Neuronal stem cell (in vitro differentiated cells): ENCODE measurements around the gene MCEMP1.

Experiments
- DNase-seq: peaks from one replicate; pipeline ENCODE4 v3.0.0-alpha.2; 2013; ENCODE audit warnings: low spot score
- H2AFZ ChIP-seq: one replicate; pipeline ENCODE4 v1.6.1; 2013; ENCODE audit warnings: mild to moderate bottlenecking, low read length, inconsistent platforms
- H2AK5ac ChIP-seq: 2 replicates; pipeline ENCODE4 v1.6.1; 2013; ENCODE audit warnings: low read depth, mild to moderate bottlenecking, inconsistent platforms, low read length, moderate library complexity, mixed read lengths
- H2BK120ac ChIP-seq: 2 replicates; pipeline ENCODE4 v1.6.1; 2013; ENCODE audit warnings: low read depth, mild to moderate bottlenecking, inconsistent platforms, low read length, moderate library complexity, mixed read lengths
- H2BK12ac ChIP-seq: one replicate; pipeline ENCODE4 v1.6.1; 2013; ENCODE audit warnings: low read length, inconsistent platforms
- H2BK15ac ChIP-seq: 2 replicates; pipeline ENCODE4 v1.6.1; 2013; ENCODE audit warnings: mild to moderate bottlenecking, low read length, inconsistent platforms, mixed read lengths
- H2BK5ac ChIP-seq: one replicate; pipeline ENCODE4 v1.6.1; 2013; ENCODE audit warnings: inconsistent platforms, mild to moderate bottlenecking, low read length, moderate library complexity
- H3K14ac ChIP-seq: one replicate; pipeline ENCODE4 v1.6.1; 2013; ENCODE audit warnings: low read length, inconsistent platforms
- H3K18ac ChIP-seq: 2 replicates; pipeline ENCODE4 v1.6.1; 2013; ENCODE audit warnings: low read length, inconsistent platforms
- H3K23ac ChIP-seq: 2 replicates; pipeline ENCODE4 v1.6.1; 2013; ENCODE audit warnings: low read depth, mild to moderate bottlenecking, mixed read lengths, low read length, inconsistent platforms; ENCODE audit not compliant: poor library complexity
- H3K27ac ChIP-seq: replicated peaks from 3 replicates; pipeline ENCODE4 v1.5.1; 2013; ENCODE audit warnings: low read length, inconsistent platforms
- H3K27me3 ChIP-seq, 3 experiments: 2 replicates each; pipeline ENCODE4 v1.6.1; 2013; ENCODE audit warnings: low read length in 3 of 3, mild to moderate bottlenecking in 2 of 3, inconsistent platforms in 1 of 3, low read depth in 1 of 3, mixed read lengths in 1 of 3, moderate library complexity in 1 of 3; ENCODE audit not compliant: control insufficient read depth in 3 of 3, insufficient read depth in 3 of 3
- H3K36me3 ChIP-seq, 2 donors: replicated peaks in 1 of 2; 2 replicates each; pipeline ENCODE4 v1.6.1; 2013; ENCODE audit warnings: low read length in 2 of 2; ENCODE audit not compliant: control insufficient read depth in 2 of 2, insufficient read depth in 2 of 2
- H3K4ac ChIP-seq: 2 replicates; pipeline ENCODE4 v1.6.1; 2013; ENCODE audit warnings: inconsistent platforms, mild to moderate bottlenecking, low read length, moderate library complexity
- H3K4me1 ChIP-seq, 2 donors: 1 replicate in 1 of 2; 2 replicates in 1 of 2; pipeline ENCODE4 v1.6.1; 2013; ENCODE audit warnings: low read length in 2 of 2, low read depth in 1 of 2; ENCODE audit not compliant: control insufficient read depth in 2 of 2, insufficient read depth in 1 of 2
- H3K4me2 ChIP-seq: one replicate; pipeline ENCODE4 v1.6.1; 2013; ENCODE audit warnings: mild to moderate bottlenecking, low read length, inconsistent platforms; ENCODE audit not compliant: insufficient read depth, poor library complexity, severe bottlenecking
- H3K4me3 ChIP-seq, 2 donors: 2 replicates each; pipeline ENCODE4 v1.5.1; 2013; ENCODE audit warnings: low read length in 2 of 2, mild to moderate bottlenecking in 2 of 2, inconsistent platforms in 1 of 2, moderate library complexity in 1 of 2
- H3K79me1 ChIP-seq: one replicate; pipeline ENCODE4 v1.6.1; 2013; ENCODE audit warnings: low read depth, mild to moderate bottlenecking, inconsistent platforms, low read length, moderate library complexity
- H3K9ac ChIP-seq: one replicate; pipeline ENCODE4 v1.6.1; 2013; ENCODE audit warnings: mild to moderate bottlenecking, low read depth, low read length, inconsistent platforms; ENCODE audit not compliant: poor library complexity
- H3K9me3 ChIP-seq, 2 donors: replicated peaks in 1 of 2; 2 replicates each; pipeline versions ENCODE3 to v1.6.1; 2013; ENCODE audit warnings: low read length in 2 of 2, mild to moderate bottlenecking in 2 of 2, inconsistent platforms in 1 of 2, low read depth in 1 of 2, mixed read lengths in 1 of 2, moderate library complexity in 1 of 2; ENCODE audit not compliant: control insufficient read depth in 2 of 2, insufficient read depth in 1 of 2
- H4K8ac ChIP-seq: one replicate; pipeline ENCODE4 v1.6.1; 2013; ENCODE audit warnings: low read depth, mild to moderate bottlenecking, inconsistent platforms, low read length, moderate library complexity
- H4K91ac ChIP-seq: one replicate; pipeline ENCODE4 v1.6.1; 2013; ENCODE audit warnings: low read length, low read depth, mild to moderate bottlenecking, inconsistent platforms; ENCODE audit not compliant: poor library complexity
- WGBS, 2 donors: extraction: QIAGEN DNeasy Blood & Tissue Kit; methylation state at CpG; one replicate each; pipeline ENCODE4 v1.1.7; 2013; ENCODE audit warnings: missing lambda C conversion rate in 2 of 2, mixed read lengths in 1 of 2; ENCODE audit not compliant: insufficient read length in 2 of 2, insufficient replicate concordance in 1 of 2; ENCODE audit errors: extremely low coverage in 2 of 2; 5-methylcytosine and 5-hydroxymethylcytosine counted together

MCEMP1 gene

DNA sequence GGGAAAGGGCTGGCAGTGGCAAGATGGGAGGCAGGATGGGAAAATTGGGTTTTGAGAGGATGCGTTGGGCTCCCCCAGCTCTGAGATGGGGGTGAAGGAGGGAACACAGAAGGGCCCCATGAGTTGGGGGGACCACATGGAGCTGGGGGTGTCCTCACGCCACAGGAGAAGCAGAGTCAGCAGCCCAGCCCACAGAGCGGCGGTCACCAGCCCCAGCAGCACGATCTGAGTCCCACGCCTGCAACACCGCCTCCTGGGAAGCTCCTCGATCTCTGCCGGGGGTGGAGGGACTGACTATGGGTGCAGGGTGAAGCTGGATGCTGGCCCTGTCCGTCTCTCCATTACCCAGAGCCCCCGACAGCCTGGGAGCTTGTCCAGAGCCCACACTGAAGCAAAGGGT, 21.7 kb downstream of the MCEMP1 start:
- peak overlapping the region; percentile 65 for H3K9ac ChIP-seq
- H3K4me1 ChIP-seq = no peaks in the 10 kb centered on the region
- H3K9me3 ChIP-seq = no peaks in the 10 kb centered on the region
- H3K27me3 ChIP-seq = peaks cover 0 to 20% (median 0%) of the 10 kb centered on the region in 3 experiments
- H2BK15ac ChIP-seq = peak overlapping the region; percentile 22
- H2AFZ ChIP-seq = peak overlapping the region; percentile 35
- H2BK12ac ChIP-seq = no peak overlapping the region
- no peaks in the 10 kb centered on the region for H3K79me1 ChIP-seq
- H2BK120ac ChIP-seq = no peak overlapping the region
- H3K14ac ChIP-seq = no peak overlapping the region
- H3K4ac ChIP-seq = no peak overlapping the region
- H4K91ac ChIP-seq = no peak overlapping the region
- no peak overlapping the region for H3K23ac ChIP-seq
- H2AK5ac ChIP-seq = no peak overlapping the region
- no peak for DNase-seq
- H3K36me3 ChIP-seq = no peaks in the 10 kb centered on the region
- no peak overlapping the region for H2BK5ac ChIP-seq
- no peak overlapping the region for H4K8ac ChIP-seq
- H3K27ac ChIP-seq = no peak overlapping the region
- H3K4me2 ChIP-seq = no peak overlapping the region
- H3K18ac ChIP-seq = peak overlapping the region; percentile 67
- no peak overlapping the region for H3K4me3 ChIP-seq
- no CpG with 5 or more reads among the region's 11 CpGs for WGBS, 2 donors

DNA sequence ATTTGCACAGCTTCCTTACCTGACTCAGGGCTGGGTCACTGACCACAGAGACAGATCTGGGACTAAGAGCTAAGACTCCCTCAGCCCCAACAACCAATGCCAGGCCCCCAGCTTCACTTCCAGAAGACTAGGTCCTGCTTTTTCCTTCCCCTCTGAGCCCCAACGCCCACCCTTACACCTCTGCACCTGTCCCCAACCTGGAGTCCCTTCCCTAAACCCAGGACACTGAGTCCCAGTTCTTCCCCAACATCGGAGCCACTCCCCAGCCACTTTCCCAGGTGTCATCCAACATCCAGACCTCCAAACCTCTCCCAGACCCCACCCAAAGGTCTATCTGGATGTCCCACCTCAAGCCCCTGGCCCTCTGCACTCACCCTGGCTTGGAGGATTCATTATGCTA, 22.1 kb downstream of the MCEMP1 start:
- DNase-seq = no peak
- Histone ChIP-seq H3K18ac (no peak overlapping the region), H4K8ac (no peak overlapping the region), H3K9ac (no peak overlapping the region), H3K79me1 (no peaks in the 10 kb centered on the region), H3K27ac (no peak overlapping the region), H3K23ac (no peak overlapping the region), H2BK5ac (no peak overlapping the region), H2BK15ac (no peak overlapping the region), H3K36me3 (no peaks in the 10 kb centered on the region), H2BK120ac (no peak overlapping the region), H3K9me3 (no peaks in the 10 kb centered on the region), H3K27me3 (peaks cover 0 to 20% (median 0%) of the 10 kb centered on the region in 3 experiments), H2AFZ (peak overlapping the region; percentile 35), H3K4me3 (no peak overlapping the region), H3K4ac (no peak overlapping the region), H3K4me1 (no peaks in the 10 kb centered on the region), H4K91ac (no peak overlapping the region), H3K4me2 (no peak overlapping the region), H3K14ac (no peak overlapping the region), H2BK12ac (no peak overlapping the region), H2AK5ac (no peak overlapping the region)
- no CpG with 5 or more reads among the region's 2 CpGs for WGBS, 2 donors

- Histone ChIP-seq H3K4me2 (no peak overlapping the region), H2BK5ac (no peak overlapping the region), H2AK5ac (no peak overlapping the region), H3K23ac (no peak overlapping the region), H2BK15ac (no peak overlapping the region), H3K4ac (no peak overlapping the region), H3K27me3 (peaks cover 0 to 20% (median 2%) of the 10 kb centered on the region in 3 experiments), H2AFZ (no peak overlapping the region), H3K18ac (no peak overlapping the region), H4K91ac (no peak overlapping the region), H2BK12ac (no peak overlapping the region), H3K14ac (no peak overlapping the region), H2BK120ac (no peak overlapping the region), H3K79me1 (peaks cover 3% of the 10 kb centered on the region), H3K9ac (no peak overlapping the region), H3K4me1 (no peaks in the 10 kb centered on the region), H4K8ac (no peak overlapping the region), H3K4me3 (no peak overlapping the region), H3K27ac (no peak overlapping the region), H3K36me3 (no peaks in the 10 kb centered on the region), H3K9me3 (no peaks in the 10 kb centered on the region)
- DNase-seq = no peak
- no CpG with 5 or more reads among the region's 15 CpGs for WGBS, 2 donors
Observed at GRCh38 chr19:7699417-7700401, 22.8 kb downstream of the MCEMP1 start.

GRCh38 chr19:7701049-7701653, 24.3 kb downstream of the MCEMP1 start:
- no peak overlapping the region for H2AFZ ChIP-seq
- H4K91ac ChIP-seq = no peak overlapping the region
- H2BK12ac ChIP-seq = no peak overlapping the region
- no peak overlapping the region for H3K4ac ChIP-seq
- no peak overlapping the region for H4K8ac ChIP-seq
- no peak overlapping the region for H2BK120ac ChIP-seq
- H3K23ac ChIP-seq = no peak overlapping the region
- H3K9ac ChIP-seq = no peak overlapping the region
- H3K9me3 ChIP-seq = no peaks in the 10 kb centered on the region
- no CpG with 5 or more reads among the region's 12 CpGs for WGBS, 2 donors
- H3K79me1 ChIP-seq = peaks cover 3% of the 10 kb centered on the region
- no peaks in the 10 kb centered on the region for H3K4me1 ChIP-seq
- H3K18ac ChIP-seq = no peak overlapping the region
- H3K4me2 ChIP-seq = no peak overlapping the region
- H2BK5ac ChIP-seq = no peak overlapping the region
- H3K27me3 ChIP-seq = peaks cover 0 to 20% (median 2%) of the 10 kb centered on the region in 3 experiments
- H3K4me3 ChIP-seq = no peak overlapping the region
- H2AK5ac ChIP-seq = no peak overlapping the region
- no peak overlapping the region for H3K27ac ChIP-seq
- H3K14ac ChIP-seq = no peak overlapping the region
- no peak overlapping the region for H2BK15ac ChIP-seq
- no peaks in the 10 kb centered on the region for H3K36me3 ChIP-seq
- no peak for DNase-seq
